Sigmoid colon (tissue), 7 donors: ENCODE results near the gene TPCN1. TPM values are rescaled to one million over a fixed set of nuclear protein-coding genes. Genes with fewer than 3 reads are reported as not detected.

Experiments
- DNase-seq: peaks from one replicate; pipeline ENCODE4 v3.0.0-alpha.2; 2019
- H3K27ac ChIP-seq, 4 donors: fragments of 200-600 bp; sonication (generic); one replicate each; pipeline ENCODE4 v1.5.1; 2016 to 2019; ENCODE audit warnings: mild to moderate bottlenecking in 1 of 4
- H3K27me3 ChIP-seq, 3 donors: fragments of 200-600 bp; sonication (generic); one replicate each; pipeline ENCODE4 v1.5.1; 2019; ENCODE audit warnings: mild to moderate bottlenecking in 1 of 3
- H3K36me3 ChIP-seq, 4 donors: fragments of 200-600 bp; sonication (generic); one replicate each; pipeline ENCODE4 v1.5.1; 2016 to 2019
- H3K4me1 ChIP-seq, 4 donors: fragments of 200-600 bp; sonication (generic); one replicate each; pipeline ENCODE4 v1.5.1; 2017 to 2019
- H3K4me3 ChIP-seq, 4 donors: fragments of 200-600 bp; sonication (generic); one replicate each; pipeline ENCODE4 v1.5.1; 2017 to 2019; ENCODE audit warnings: mild to moderate bottlenecking in 2 of 4, moderate library complexity in 1 of 4
- H3K9me3 ChIP-seq, 4 donors: fragments of 200-600 bp in 3 of 4; sonication (generic) in 3 of 4; one replicate each; pipeline versions ENCODE4 v1.5.1 to v1.6.1; 2013 to 2019
- EP300 ChIP-seq, 4 donors: sonication (generic); formaldehyde crosslinking; IDR thresholded peaks; one replicate each; pipeline ENCODE4 v1.6.1; 2017; ENCODE audit warnings: antibody characterized with exemption in 4 of 4
- POLR2A ChIP-seq, 2 donors: fragments of 450-650 bp; IDR thresholded peaks; one replicate each; pipeline ENCODE4 v1.6.1; 2016; ENCODE audit warnings: antibody characterized with exemption in 2 of 2, mild to moderate bottlenecking in 2 of 2, moderate library complexity in 2 of 2
- POLR2AphosphoS5 ChIP-seq, 4 donors: sonication (generic); formaldehyde crosslinking; IDR thresholded peaks; one replicate each; pipeline ENCODE4 v1.6.1; 2017; ENCODE audit warnings: antibody characterized with exemption in 4 of 4
- WGBS, 2 donors: extraction: QIAGEN DNeasy Blood & Tissue Kit; methylation state at CpG; one replicate each; pipeline ENCODE4 v1.1.7; 2013; 5-methylcytosine and 5-hydroxymethylcytosine counted together
- intact Hi-C: fragments of 100-400 bp; cut with DNase I; formaldehyde crosslinking; loops from one replicate; pipeline ENCODE4 v1.15.1; 2023
- polyA plus RNA-seq, 3 donors: library from polyadenylated mRNA; stranded (reverse); fragments of 200-250 nt; gene quantifications; one replicate each; pipeline ENCODE4 v1.2.3, GENCODE V29; 2013
- total RNA-seq, 4 donors: library from RNA; depleted of rRNA; stranded (reverse); fragments of >200 nt; gene quantifications; one replicate each; pipeline ENCODE4 v1.1.0, GENCODE V29; 2016
- TF ChIP-seq, protein P1 (sequence below), 4 experiments: fragments of 450-650 bp in 3 of 4; fragments of 200-600 bp in 1 of 4; IDR thresholded peaks; one replicate each; pipeline ENCODE4 v1.5.1; 2016 to 2019; ENCODE audit warnings: antibody characterized with exemption in 4 of 4, mild to moderate bottlenecking in 3 of 4, moderate library complexity in 2 of 4
- donor health status: healthy with polysubstance abuse.
- donor health status: Bipolar disorder and iron deficiency.
- donor health status: healthy.

TPCN1 gene
- total and polyA plus RNA-seq, 7 donors = 6.0 to 51.5 (median 28.3) TPM

- WGBS, 2 donors = 26 to 56% methylated on average over 3 of the region's 3 CpGs
- Histone ChIP-seq H3K4me1 (peaks cover 0 to 43% (median 23%) of the 10 kb centered on the region in 4 donors), H3K9me3 (no peaks in the 10 kb centered on the region), H3K27me3 (no peaks in the 10 kb centered on the region), H3K27ac (peak overlapping the region; percentile 19 to 55 (median 50)), H3K4me3 (no peak overlapping the region), H3K36me3 (peaks cover 0 to 8% (median 0%) of the 10 kb centered on the region in 4 donors)
- TF ChIP-seq, protein P1, sequence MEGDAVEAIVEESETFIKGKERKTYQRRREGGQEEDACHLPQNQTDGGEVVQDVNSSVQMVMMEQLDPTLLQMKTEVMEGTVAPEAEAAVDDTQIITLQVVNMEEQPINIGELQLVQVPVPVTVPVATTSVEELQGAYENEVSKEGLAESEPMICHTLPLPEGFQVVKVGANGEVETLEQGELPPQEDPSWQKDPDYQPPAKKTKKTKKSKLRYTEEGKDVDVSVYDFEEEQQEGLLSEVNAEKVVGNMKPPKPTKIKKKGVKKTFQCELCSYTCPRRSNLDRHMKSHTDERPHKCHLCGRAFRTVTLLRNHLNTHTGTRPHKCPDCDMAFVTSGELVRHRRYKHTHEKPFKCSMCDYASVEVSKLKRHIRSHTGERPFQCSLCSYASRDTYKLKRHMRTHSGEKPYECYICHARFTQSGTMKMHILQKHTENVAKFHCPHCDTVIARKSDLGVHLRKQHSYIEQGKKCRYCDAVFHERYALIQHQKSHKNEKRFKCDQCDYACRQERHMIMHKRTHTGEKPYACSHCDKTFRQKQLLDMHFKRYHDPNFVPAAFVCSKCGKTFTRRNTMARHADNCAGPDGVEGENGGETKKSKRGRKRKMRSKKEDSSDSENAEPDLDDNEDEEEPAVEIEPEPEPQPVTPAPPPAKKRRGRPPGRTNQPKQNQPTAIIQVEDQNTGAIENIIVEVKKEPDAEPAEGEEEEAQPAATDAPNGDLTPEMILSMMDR (IDR thresholded peaks at IDR 0.05) = no peak
- TF ChIP-seq POLR2A (IDR thresholded peaks at IDR 0.05) (no peak), POLR2AphosphoS5 (IDR thresholded peaks at IDR 0.05) (no peak), EP300 (IDR thresholded peaks at IDR 0.05) (no peak)
- intact Hi-C loops = no loop called here
- peak; percentile 54 for DNase-seq
Measured at GRCh38 chr12:113239288-113239771, 18.1 kb downstream of the TPCN1 start.

DNA sequence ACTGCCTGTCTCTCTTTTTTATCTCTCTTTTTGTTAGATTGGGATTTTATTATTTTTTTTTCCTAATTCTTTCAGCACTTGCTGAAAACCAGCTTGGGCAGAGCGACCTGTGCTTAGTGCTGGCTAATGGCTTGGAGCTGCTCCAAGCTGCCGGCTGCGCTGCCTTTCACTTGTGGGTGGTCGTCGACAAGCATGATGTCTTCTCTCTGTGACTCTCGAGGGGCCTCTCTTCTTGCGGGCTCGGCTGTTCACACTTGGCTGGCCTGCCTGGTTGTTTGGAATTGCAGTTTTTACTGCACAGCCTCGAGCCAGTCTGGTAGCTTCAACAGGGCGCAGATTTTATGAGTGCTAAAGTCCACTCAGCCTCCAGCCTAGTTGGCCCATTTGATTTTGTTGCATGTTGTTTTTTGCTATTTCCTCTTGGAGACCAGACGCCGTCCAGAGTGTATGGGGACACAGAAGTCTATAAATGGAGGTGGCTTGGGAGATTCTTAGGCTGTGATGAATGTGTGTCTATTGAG is 18.6 kb downstream of the TPCN1 start:
- no peak for TF ChIP-seq EP300 (IDR thresholded peaks at IDR 0.05)
- peak in 1 of 4 donors; percentile 6 for TF ChIP-seq POLR2AphosphoS5 (IDR thresholded peaks at IDR 0.05)
- Histone ChIP-seq H3K9me3 (no peaks in the 10 kb centered on the region), H3K4me1 (peaks cover 0 to 49% (median 29%) of the 10 kb centered on the region in 4 donors), H3K27me3 (no peaks in the 10 kb centered on the region), H3K4me3 (no peak overlapping the region), H3K27ac (peak overlapping the region; percentile 19 to 55 (median 50)), H3K36me3 (peaks cover 0 to 2% (median 0%) of the 10 kb centered on the region in 4 donors)
- peak; percentile 66 for DNase-seq
- intact Hi-C loops = loop anchor here (10.0 kb wide), 1 partner anchor 55 kb away; the partner anchor contains the start of genes DDX54 and RITA1
- 12 to 45% methylated on average over 12 of the region's 12 CpGs for WGBS, 2 donors

DNA sequence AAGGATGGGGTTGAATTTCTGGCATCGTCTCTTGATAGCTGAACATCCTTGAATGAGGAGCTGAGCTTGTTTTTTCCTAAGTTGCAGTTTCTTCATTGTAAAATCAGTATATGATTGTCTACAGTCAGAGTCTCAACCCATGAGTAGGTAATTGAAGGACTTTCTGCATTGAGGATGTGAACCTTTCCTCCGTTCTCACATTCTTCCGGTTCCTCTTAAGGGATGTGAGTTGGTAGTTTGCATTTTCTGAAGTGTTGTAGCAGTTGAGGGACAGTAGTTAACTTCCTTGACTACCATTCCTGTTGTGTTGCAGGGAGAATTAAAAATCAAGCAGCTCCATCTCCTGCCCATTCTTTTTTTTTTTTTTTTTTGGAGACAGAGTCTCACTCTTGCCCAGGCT is 19.1 kb downstream of the TPCN1 start:
- Histone ChIP-seq H3K36me3 (no peaks in the 10 kb centered on the region), H3K9me3 (no peaks in the 10 kb centered on the region), H3K27me3 (no peaks in the 10 kb centered on the region), H3K4me1 (peaks cover 0 to 53% (median 33%) of the 10 kb centered on the region in 4 donors), H3K4me3 (no peak overlapping the region), H3K27ac (peak overlapping the region in 1 of 4 donors; percentile 54)
- TF ChIP-seq POLR2AphosphoS5 (IDR thresholded peaks at IDR 0.05) (no peak), POLR2A (IDR thresholded peaks at IDR 0.05) (no peak), EP300 (IDR thresholded peaks at IDR 0.05) (no peak)
- TF ChIP-seq, protein P1 (IDR thresholded peaks at IDR 0.05) = no peak
- intact Hi-C loops = loop anchor here (10.0 kb wide), 1 partner anchor 56 kb away; the partner anchor contains the start of genes DDX54 and RITA1
- WGBS, 2 donors = 21 to 60% methylated on average over 3 of the region's 3 CpGs
- DNase-seq = no peak

GRCh38 chr12:113241191-113242025 is 20.1 kb downstream of the TPCN1 start:
- peaks cover 5 to 63% (median 43%) of the 10 kb centered on the region in 4 donors for H3K4me1 ChIP-seq
- intact Hi-C loops = loop anchor here (10.0 kb wide), 1 partner anchor 57 kb away; the partner anchor contains the start of genes DDX54 and RITA1
- no peak for DNase-seq
- no peak overlapping the region for H3K4me3 ChIP-seq
- peak overlapping the region in 3 of 4 donors; percentile 3 to 33 (median 29) for H3K27ac ChIP-seq
- H3K36me3 ChIP-seq = no peaks in the 10 kb centered on the region
- TF ChIP-seq POLR2AphosphoS5 (IDR thresholded peaks at IDR 0.05) (peak in 1 of 4 donors; percentile 19), EP300 (IDR thresholded peaks at IDR 0.05) (no peak), POLR2A (IDR thresholded peaks at IDR 0.05) (no peak)
- TF ChIP-seq, protein P1 (IDR thresholded peaks at IDR 0.05) = no peak
- no peaks in the 10 kb centered on the region for H3K27me3 ChIP-seq
- WGBS, 2 donors = 14 to 56% methylated on average over 14 of the region's 14 CpGs
- H3K9me3 ChIP-seq = no peaks in the 10 kb centered on the region

DNA sequence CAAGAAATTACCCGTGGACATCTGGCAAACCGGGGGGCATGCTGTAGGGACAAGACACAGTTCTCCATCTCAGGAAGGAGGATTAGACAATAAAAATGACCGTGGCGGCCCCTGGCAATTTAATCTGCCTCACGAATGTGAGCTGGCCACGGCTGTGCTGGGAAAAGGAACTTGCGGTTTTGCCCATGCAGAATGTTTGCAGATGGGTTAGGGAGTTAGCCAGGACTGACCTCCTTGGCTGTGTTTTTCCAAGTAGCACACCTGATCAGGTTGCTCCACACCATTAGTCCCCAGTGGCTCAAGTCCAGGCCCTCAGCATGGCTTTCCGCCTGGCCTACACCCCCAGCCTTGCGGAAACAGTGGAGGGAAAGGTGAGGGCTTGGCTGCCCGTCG is 20.8 kb downstream of the TPCN1 start:
- DNase-seq = no peak
- H3K4me3 ChIP-seq = no peak overlapping the region
- H3K27ac ChIP-seq = peak overlapping the region in 3 of 4 donors; percentile 3 to 33 (median 29)
- no peaks in the 10 kb centered on the region for H3K36me3 ChIP-seq
- intact Hi-C loops = loop anchor here (10.0 kb wide), 1 partner anchor 57 kb away; the partner anchor contains the start of genes DDX54 and RITA1
- WGBS, 2 donors = 15 to 64% methylated on average over 11 of the region's 11 CpGs
- peaks cover 6 to 69% (median 49%) of the 10 kb centered on the region in 4 donors for H3K4me1 ChIP-seq
- no peaks in the 10 kb centered on the region for H3K9me3 ChIP-seq
- TF ChIP-seq EP300 (IDR thresholded peaks at IDR 0.05) (no peak), POLR2A (IDR thresholded peaks at IDR 0.05) (no peak), POLR2AphosphoS5 (IDR thresholded peaks at IDR 0.05) (no peak)
- TF ChIP-seq, protein P1 (IDR thresholded peaks at IDR 0.05) = no peak
- no peaks in the 10 kb centered on the region for H3K27me3 ChIP-seq
